ENCODE data around the gene GPRC5D.

The GPRC5D gene

DNA sequence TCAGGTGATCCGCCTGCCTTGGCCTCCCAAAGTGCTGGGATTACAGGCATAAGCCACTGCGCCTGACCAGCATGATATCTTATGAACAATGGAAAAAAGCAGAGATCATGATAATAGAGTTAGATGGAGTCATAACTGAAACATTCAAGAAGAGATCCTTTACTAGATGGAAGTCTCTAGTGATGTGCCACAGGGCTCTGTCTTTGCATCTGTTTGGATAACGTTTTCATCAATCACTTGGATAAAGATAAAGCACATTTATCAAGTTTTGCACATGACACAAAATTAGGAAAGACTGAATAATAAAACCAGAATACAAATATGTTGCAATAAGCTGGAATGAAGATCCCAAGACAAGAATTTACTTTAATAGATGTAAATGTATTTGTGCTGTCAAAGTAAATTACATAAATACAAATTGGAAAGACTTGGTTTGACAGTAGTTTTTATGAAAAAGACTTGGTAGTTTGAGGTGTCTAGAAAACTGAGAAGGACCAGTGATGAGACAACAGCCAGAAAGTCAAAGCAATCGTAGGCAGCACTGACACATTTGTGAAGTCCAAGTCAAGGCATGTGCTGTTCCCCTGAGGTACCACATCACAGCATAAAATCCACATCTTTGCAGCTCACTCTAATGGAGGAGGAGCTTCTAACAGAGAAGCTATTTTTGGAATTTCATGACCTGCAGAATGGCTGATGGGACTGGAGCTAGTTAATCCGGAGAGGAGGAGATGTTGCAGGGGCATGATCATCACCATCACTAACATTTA lies 32.1 kb downstream of the GPRC5D start:
- Histone ChIP-seq H3K9me3 (no peaks in the 10 kb centered on the region), H3K36me3 (replicated peaks) (no peaks in the 10 kb centered on the region), H3K4me1 (no peaks in the 10 kb centered on the region), H3K4me3 (no peak overlapping the region), H3K27me3 (ENCODE audit: low read depth) (no peaks in the 10 kb centered on the region)
- in situ Hi-C loops (cut with MboI; ENCODE audit: low sequenced_read_pairs) = loop anchor here (5.0 to 25.0 kb wide), 4 partner anchors 62 to 1242 kb away; no protein-coding TSS in a partner anchor
- DNase-seq (ENCODE audit: low spot score in 2 of 2) = no peak

- Histone ChIP-seq H3K36me3 (replicated peaks) (no peaks in the 10 kb centered on the region), H3K9me3 (no peaks in the 10 kb centered on the region), H3K4me3 (no peak overlapping the region), H3K27me3 (ENCODE audit: low read depth) (no peaks in the 10 kb centered on the region), H3K4me1 (peaks cover 5% of the 10 kb centered on the region)
- no peak for DNase-seq (ENCODE audit: low spot score in 2 of 2)
- in situ Hi-C loops (cut with MboI; ENCODE audit: low sequenced_read_pairs) = loop anchor here (5.0 to 25.0 kb wide), 4 partner anchors 63 to 1243 kb away; no protein-coding TSS in a partner anchor
Measured at GRCh38 chr12:12918781-12919389, 33.1 kb downstream of the GPRC5D start.

DNA sequence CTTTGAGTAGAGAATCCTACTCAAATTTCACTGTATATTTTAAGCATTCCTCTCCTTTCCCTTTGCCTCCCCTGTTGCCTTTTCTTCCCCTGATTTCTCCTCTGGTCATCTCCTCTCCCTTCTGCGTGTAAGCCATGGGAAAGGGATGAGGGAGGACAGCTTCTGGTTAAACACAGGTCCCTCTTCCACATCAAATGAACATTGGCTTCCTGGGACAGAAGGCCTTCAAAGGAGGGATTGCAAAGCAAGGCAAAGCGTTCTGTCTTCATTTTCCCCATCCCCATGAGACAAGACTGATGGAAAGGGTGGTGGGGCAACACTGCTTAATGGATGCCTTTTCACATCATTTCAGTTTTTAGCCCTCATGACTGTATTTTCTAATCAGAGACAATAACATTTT lies 34.5 kb downstream of the GPRC5D start:
- Histone ChIP-seq H3K9me3 (no peaks in the 10 kb centered on the region), H3K4me1 (peaks cover 10% of the 10 kb centered on the region), H3K4me3 (no peak overlapping the region), H3K36me3 (replicated peaks) (no peaks in the 10 kb centered on the region), H3K27me3 (ENCODE audit: low read depth) (no peaks in the 10 kb centered on the region)
- DNase-seq (ENCODE audit: low spot score in 2 of 2) = no peak
- in situ Hi-C loops (cut with MboI; ENCODE audit: low sequenced_read_pairs) = loop anchor here (5.0 to 25.0 kb wide), 4 partner anchors 65 to 1245 kb away; no protein-coding TSS in a partner anchor

GRCh38 chr12:12916135-12916944 lies 35.6 kb downstream of the GPRC5D start:
- no peaks in the 10 kb centered on the region for H3K9me3 ChIP-seq
- in situ Hi-C loops (cut with MboI; ENCODE audit: low sequenced_read_pairs) = loop anchor here (5.0 to 25.0 kb wide), 4 partner anchors 66 to 1246 kb away; no protein-coding TSS in a partner anchor
- peak; percentile 75 to 89 for DNase-seq (ENCODE audit: low spot score in 2 of 2)
- H3K27me3 ChIP-seq (ENCODE audit: low read depth) = no peaks in the 10 kb centered on the region
- no peaks in the 10 kb centered on the region for H3K36me3 ChIP-seq (replicated peaks)
- peaks cover 10% of the 10 kb centered on the region for H3K4me1 ChIP-seq
- H3K4me3 ChIP-seq = no peak overlapping the region

GRCh38 chr12:12915656-12916055 lies 36.3 kb downstream of the GPRC5D start:
- H3K27me3 ChIP-seq (ENCODE audit: low read depth) = no peaks in the 10 kb centered on the region
- no peaks in the 10 kb centered on the region for H3K9me3 ChIP-seq
- no peak for DNase-seq (ENCODE audit: low spot score in 2 of 2)
- H3K4me3 ChIP-seq = no peak overlapping the region
- in situ Hi-C loops (cut with MboI; ENCODE audit: low sequenced_read_pairs) = loop anchor here (5.0 to 25.0 kb wide), 4 partner anchors 67 to 1247 kb away; no protein-coding TSS in a partner anchor
- H3K36me3 ChIP-seq (replicated peaks) = no peaks in the 10 kb centered on the region
- H3K4me1 ChIP-seq = peaks cover 10% of the 10 kb centered on the region

DNA sequence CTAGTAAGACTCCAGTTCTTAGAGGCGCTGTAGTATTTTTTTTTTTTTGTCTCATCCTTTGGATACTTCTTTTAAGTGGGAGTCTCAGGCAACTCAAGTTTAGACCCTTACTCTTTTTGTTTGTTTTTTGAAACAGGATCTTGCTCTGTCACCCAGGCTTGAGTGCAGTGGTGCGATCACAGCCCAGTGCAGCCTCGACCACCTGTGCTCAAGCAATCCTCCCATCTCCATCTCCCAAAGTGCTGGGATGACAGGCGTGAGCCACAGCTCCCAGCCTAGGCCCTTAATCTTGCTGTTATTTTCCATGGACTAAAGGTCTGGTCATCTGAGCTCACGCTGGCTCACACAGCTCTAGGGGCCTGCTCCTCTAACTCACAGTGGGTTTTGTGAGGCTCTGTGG lies 39.3 kb downstream of the GPRC5D start:
- no peaks in the 10 kb centered on the region for H3K27me3 ChIP-seq (ENCODE audit: low read depth)

DNA sequence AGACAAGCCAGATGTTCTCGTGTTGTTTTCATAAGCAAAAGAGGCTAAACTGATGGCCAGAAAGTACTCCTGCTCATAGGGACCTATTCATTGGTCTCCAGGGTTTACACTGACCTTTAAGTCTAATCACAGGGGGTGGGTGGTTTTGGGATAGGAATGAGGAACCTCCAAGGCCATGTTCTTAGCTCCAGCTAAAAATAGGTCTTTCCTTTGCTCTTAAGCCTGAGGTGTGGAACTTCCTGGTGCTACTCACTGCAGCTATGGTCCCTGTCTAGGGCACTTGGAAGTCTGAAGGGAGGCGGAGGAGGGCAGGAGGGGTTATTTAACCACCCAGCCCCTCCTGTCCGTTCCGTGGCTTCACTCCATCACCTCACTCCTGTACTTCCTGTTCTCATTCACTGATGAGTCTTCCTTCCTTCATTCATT lies 42.0 kb downstream of the GPRC5D start:
- DNase-seq (ENCODE audit: low spot score in 2 of 2) = no peak
- H3K4me1 ChIP-seq = peaks cover 10% of the 10 kb centered on the region
- H3K27me3 ChIP-seq (ENCODE audit: low read depth) = peaks cover 6% of the 10 kb centered on the region; the same call in 1 of the 2 replicates
- in situ Hi-C loops (cut with MboI; ENCODE audit: low sequenced_read_pairs) = loop anchor here (25.0 kb wide), 2 partner anchors 627 to 1252 kb away; no protein-coding TSS in a partner anchor
- H3K9me3 ChIP-seq = no peaks in the 10 kb centered on the region
- H3K36me3 ChIP-seq (replicated peaks) = no peaks in the 10 kb centered on the region
- no peak overlapping the region for H3K4me3 ChIP-seq

More for the DNA sequence above, 39.3 kb downstream of the GPRC5D start:
- H3K36me3 ChIP-seq (replicated peaks) = no peaks in the 10 kb centered on the region
- H3K4me3 ChIP-seq = no peak overlapping the region
- no peaks in the 10 kb centered on the region for H3K9me3 ChIP-seq
- DNase-seq (ENCODE audit: low spot score in 2 of 2) = no peak
- peaks cover 10% of the 10 kb centered on the region for H3K4me1 ChIP-seq
- in situ Hi-C loops (cut with MboI; ENCODE audit: low sequenced_read_pairs) = loop anchor here (25.0 kb wide), 2 partner anchors 625 to 1250 kb away; no protein-coding TSS in a partner anchor

- Histone ChIP-seq H3K9me3 (no peaks in the 10 kb centered on the region), H3K36me3 (replicated peaks) (no peaks in the 10 kb centered on the region), H3K27me3 (ENCODE audit: low read depth) (peaks cover 6% of the 10 kb centered on the region; the same call in 1 of the 2 replicates), H3K4me1 (peaks cover 10% of the 10 kb centered on the region), H3K4me3 (no peak overlapping the region)
- in situ Hi-C loops (cut with MboI; ENCODE audit: low sequenced_read_pairs) = loop anchor here (25.0 kb wide), 2 partner anchors 628 to 1253 kb away; no protein-coding TSS in a partner anchor
- DNase-seq (ENCODE audit: low spot score in 2 of 2) = no peak
Measured at GRCh38 chr12:12909228-12909994, 42.6 kb downstream of the GPRC5D start.

GRCh38 chr12:12908711-12909110 lies 43.3 kb downstream of the GPRC5D start:
- H3K4me1 ChIP-seq = peaks cover 4% of the 10 kb centered on the region

DNA sequence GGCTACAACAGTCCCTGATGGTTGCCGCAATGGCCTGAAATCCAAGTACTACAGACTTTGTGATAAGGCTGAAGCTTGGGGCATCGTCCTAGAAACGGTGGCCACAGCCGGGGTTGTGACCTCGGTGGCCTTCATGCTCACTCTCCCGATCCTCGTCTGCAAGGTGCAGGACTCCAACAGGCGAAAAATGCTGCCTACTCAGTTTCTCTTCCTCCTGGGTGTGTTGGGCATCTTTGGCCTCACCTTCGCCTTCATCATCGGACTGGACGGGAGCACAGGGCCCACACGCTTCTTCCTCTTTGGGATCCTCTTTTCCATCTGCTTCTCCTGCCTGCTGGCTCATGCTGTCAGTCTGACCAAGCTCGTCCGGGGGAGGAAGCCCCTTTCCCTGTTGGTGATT lies 43.7 kb downstream of the GPRC5D start:
- in situ Hi-C loops (cut with MboI; ENCODE audit: low sequenced_read_pairs) = loop anchor here (25.0 kb wide), 2 partner anchors 629 to 1254 kb away; no protein-coding TSS in a partner anchor
- H3K4me3 ChIP-seq = no peak overlapping the region
- DNase-seq (ENCODE audit: low spot score in 2 of 2) = no peak

More at GRCh38 chr12:12908711-12909110, 43.3 kb downstream of the GPRC5D start:
- in situ Hi-C loops (cut with MboI; ENCODE audit: low sequenced_read_pairs) = loop anchor here (25.0 kb wide), 2 partner anchors 629 to 1254 kb away; no protein-coding TSS in a partner anchor
- H3K9me3 ChIP-seq = no peaks in the 10 kb centered on the region
- no peak overlapping the region for H3K4me3 ChIP-seq
- H3K27me3 ChIP-seq (ENCODE audit: low read depth) = peaks cover 6% of the 10 kb centered on the region; the same call in 1 of the 2 replicates
- DNase-seq (ENCODE audit: low spot score in 2 of 2) = no peak
- no peaks in the 10 kb centered on the region for H3K36me3 ChIP-seq (replicated peaks)

DNA sequence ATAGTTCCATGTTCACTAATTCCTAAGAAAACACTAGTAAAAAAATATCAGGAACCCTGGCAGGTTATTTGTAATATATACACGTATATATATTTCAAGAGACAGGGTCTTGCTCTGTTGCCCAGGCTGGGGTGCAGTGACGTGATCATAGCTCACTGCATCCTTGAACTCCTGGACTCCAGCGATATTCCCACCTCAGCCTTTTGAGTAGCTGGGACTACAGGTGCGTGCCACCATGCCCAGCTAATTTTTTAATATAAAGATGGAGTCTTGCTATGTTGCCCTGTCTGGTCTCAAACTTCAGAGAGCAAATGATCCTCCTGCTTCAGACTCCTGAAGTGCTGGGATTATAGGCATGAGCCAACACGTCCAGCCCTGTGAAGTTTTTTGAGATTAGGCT lies 44.4 kb downstream of the GPRC5D start:
- Histone ChIP-seq H3K36me3 (replicated peaks) (no peaks in the 10 kb centered on the region), H3K9me3 (no peaks in the 10 kb centered on the region), H3K27me3 (ENCODE audit: low read depth) (peaks cover 6% of the 10 kb centered on the region; the same call in 1 of the 2 replicates), H3K4me1 (no peaks in the 10 kb centered on the region), H3K4me3 (no peak overlapping the region)
- DNase-seq (ENCODE audit: low spot score in 2 of 2) = no peak
- in situ Hi-C loops (cut with MboI; ENCODE audit: low sequenced_read_pairs) = loop anchor here (25.0 kb wide), 2 partner anchors 630 to 1255 kb away; no protein-coding TSS in a partner anchor

More for the DNA sequence above, 43.7 kb downstream of the GPRC5D start:
- no peaks in the 10 kb centered on the region for H3K4me1 ChIP-seq
- H3K36me3 ChIP-seq (replicated peaks) = no peaks in the 10 kb centered on the region
- peaks cover 6% of the 10 kb centered on the region; the same call in 1 of the 2 replicates for H3K27me3 ChIP-seq (ENCODE audit: low read depth)
- no peaks in the 10 kb centered on the region for H3K9me3 ChIP-seq

Data from HAP-1 (cell line).